BE2C (cell line): ENCODE results near the gene SESN2.
A peak's percentile ranks its signal among the peaks of the same experiment; 100 is the strongest.

Experiments used
- DNase-seq: peaks from one replicate; pipeline ENCODE4 v3.0.0-alpha.2; 2020
- H3K27me3 ChIP-seq: fragments of 250-450 bp; sonication (Bioruptor Pico); 2 replicates; pipeline ENCODE4 v1.5.1; 2020; ENCODE audit warnings: mild to moderate bottlenecking
- H3K36me3 ChIP-seq: fragments of 250-450 bp; sonication (Bioruptor Pico); 2 replicates; pipeline ENCODE4 v1.5.1; 2020; ENCODE audit warnings: mild to moderate bottlenecking
- H3K4me1 ChIP-seq: fragments of 250-450 bp; sonication (Bioruptor Pico); 2 replicates; pipeline ENCODE4 v1.5.1; 2020
- H3K4me3 ChIP-seq: 2 replicates; pipeline ENCODE4 v1.5.1; 2011; ENCODE audit warnings: low read depth, low read length
- H3K9me3 ChIP-seq: fragments of 250-450 bp; sonication (Bioruptor Pico); 2 replicates; pipeline ENCODE4 v1.5.1; 2020
- CTCF ChIP-seq: IDR thresholded peaks from 2 replicates; pipeline ENCODE4 v1.5.1; 2012; ENCODE audit warnings: mild to moderate bottlenecking, low read depth, low read length

SESN2 gene

GRCh38 chr1:28290851-28291250 lies 31.5 kb downstream of the SESN2 start:
- H3K36me3 ChIP-seq = no peaks in the 10 kb centered on the region
- H3K4me1 ChIP-seq = no peaks in the 10 kb centered on the region
- H3K4me3 ChIP-seq = no peak overlapping the region
- no peak for TF ChIP-seq CTCF
- DNase-seq = no peak
- H3K27me3 ChIP-seq = no peaks in the 10 kb centered on the region
- H3K9me3 ChIP-seq = no peaks in the 10 kb centered on the region

- Histone ChIP-seq H3K36me3 (no peaks in the 10 kb centered on the region), H3K4me3 (no peak overlapping the region), H3K27me3 (no peaks in the 10 kb centered on the region), H3K9me3 (no peaks in the 10 kb centered on the region), H3K4me1 (no peaks in the 10 kb centered on the region; the same call in 1 of the 2 replicates)
- TF ChIP-seq CTCF = no peak
- no peak for DNase-seq
These were observed 32.4 kb downstream of the SESN2 start for GRCh38 chr1:28291711-28292110.

- TF ChIP-seq CTCF = no peak
- Histone ChIP-seq H3K9me3 (no peaks in the 10 kb centered on the region), H3K4me3 (no peak overlapping the region), H3K27me3 (no peaks in the 10 kb centered on the region), H3K4me1 (no peaks in the 10 kb centered on the region; the same call in 1 of the 2 replicates), H3K36me3 (no peaks in the 10 kb centered on the region)
- no peak for DNase-seq
These were observed 36.6 kb downstream of the SESN2 start for GRCh38 chr1:28295936-28296335.

GRCh38 chr1:28296401-28297261 lies 37.3 kb downstream of the SESN2 start:
- Histone ChIP-seq H3K4me1 (no peaks in the 10 kb centered on the region; the same call in 1 of the 2 replicates), H3K4me3 (peak overlapping the region; percentile 26; the same call in 1 of the 2 replicates), H3K27me3 (no peaks in the 10 kb centered on the region), H3K36me3 (no peaks in the 10 kb centered on the region), H3K9me3 (no peaks in the 10 kb centered on the region)
- no peak for TF ChIP-seq CTCF
- DNase-seq = peak; percentile 19

GRCh38 chr1:28297826-28298225 lies 38.5 kb downstream of the SESN2 start:
- H3K36me3 ChIP-seq = no peaks in the 10 kb centered on the region
- H3K4me1 ChIP-seq = no peaks in the 10 kb centered on the region; the same call in 1 of the 2 replicates
- no peaks in the 10 kb centered on the region for H3K27me3 ChIP-seq
- no peak overlapping the region for H3K4me3 ChIP-seq
- H3K9me3 ChIP-seq = no peaks in the 10 kb centered on the region
- DNase-seq = no peak
- TF ChIP-seq CTCF = no peak

- DNase-seq = no peak
- TF ChIP-seq CTCF = no peak
- H3K36me3 ChIP-seq = no peaks in the 10 kb centered on the region
- no peaks in the 10 kb centered on the region for H3K27me3 ChIP-seq
- H3K4me1 ChIP-seq = no peaks in the 10 kb centered on the region; the same call in 1 of the 2 replicates
- H3K4me3 ChIP-seq = no peak overlapping the region
- no peaks in the 10 kb centered on the region for H3K9me3 ChIP-seq
These were observed 39.1 kb downstream of the SESN2 start for GRCh38 chr1:28298438-28298837.
